ENCODE data around the gene SPINK9.

SPINK9 gene

GRCh38 chr5:148372166-148372725, 36.9 kb downstream of the SPINK9 start:
- no peak for DNase-seq

GRCh38 chr5:148372893-148373292, 37.5 kb downstream of the SPINK9 start:
- no peak for DNase-seq

GRCh38 chr5:148374690-148375360, 39.5 kb downstream of the SPINK9 start:
- DNase-seq = no peak

- DNase-seq = no peak
These were observed 40.8 kb downstream of the SPINK9 start for GRCh38 chr5:148376198-148376597.

- DNase-seq = no peak
These were observed 43.3 kb downstream of the SPINK9 start for GRCh38 chr5:148378670-148379069.

- DNase-seq = no peak
These were observed 44.0 kb downstream of the SPINK9 start for GRCh38 chr5:148379340-148379739.

GRCh38 chr5:148381906-148382305, 46.5 kb downstream of the SPINK9 start:
- DNase-seq = no peak

- no peak for DNase-seq
These were observed 47.6 kb downstream of the SPINK9 start for GRCh38 chr5:148382961-148383360.

GRCh38 chr5:148383564-148384379, 48.4 kb downstream of the SPINK9 start, which contains the start of gene FBXO38:
TSS of gene FBXO38 (plus strand) at chr5:148383958. CDS start at chr5:148394777, 10,819 bp downstream.
- peak; percentile 97 for DNase-seq

- DNase-seq = no peak
These were observed 49.0 kb downstream of the SPINK9 start for GRCh38 chr5:148384380-148384737.

GRCh38 chr5:148385094-148385493, 49.7 kb downstream of the SPINK9 start:
- no peak for DNase-seq

GRCh38 chr5:148386041-148386440, 50.7 kb downstream of the SPINK9 start:
- DNase-seq = no peak

GRCh38 chr5:148387325-148387724, 52.0 kb downstream of the SPINK9 start:
- DNase-seq = no peak

GRCh38 chr5:148388696-148389095, 53.3 kb downstream of the SPINK9 start:
- no peak for DNase-seq

Data from DMS 273 treated with DMSO at 0.1 percent for 48 hours (cell line).